H1 (cell line): ENCODE data around the gene PLAC9.

Experiments
- ATF2 ChIP-seq: IDR thresholded peaks from 2 replicates; pipeline ENCODE4 v1.6.1; 2012; ENCODE audit warnings: low read length, inconsistent platforms
- BCL11A ChIP-seq, 2 experiments: IDR thresholded peaks; one replicate each; pipeline ENCODE4 v1.6.1; 2011; ENCODE audit warnings: low read depth in 2 of 2, low read length in 2 of 2, mild to moderate bottlenecking in 2 of 2
- CTCF ChIP-seq, 3 experiments: IDR thresholded peaks; 1 replicate in 2 of 3; 2 replicates in 1 of 3; pipeline versions ENCODE4 v1.5.1 to v1.6.1; 2011; ENCODE audit warnings: low read length in 3 of 3, mild to moderate bottlenecking in 3 of 3, inconsistent platforms in 2 of 3, low read depth in 1 of 3, moderate library complexity in 1 of 3; ENCODE audit not compliant: insufficient read depth in 1 of 3; ENCODE audit errors: control extremely low read depth in 1 of 3
- GABPA ChIP-seq: IDR thresholded peaks from 2 replicates; pipeline ENCODE4 v1.6.1; 2011; ENCODE audit warnings: mild to moderate bottlenecking, low read length, moderate library complexity, borderline replicate concordance; ENCODE audit not compliant: insufficient read depth
- MAX ChIP-seq: IDR thresholded peaks from 2 replicates; pipeline ENCODE4 v1.6.1; 2012; ENCODE audit warnings: inconsistent platforms
- POLR2A ChIP-seq, 2 experiments: IDR thresholded peaks; 1 replicate in 1 of 2; 2 replicates in 1 of 2; pipeline ENCODE4 v1.6.1; 2011; ENCODE audit warnings: low read depth in 2 of 2, low read length in 2 of 2, mild to moderate bottlenecking in 2 of 2; ENCODE audit errors: control extremely low read depth in 1 of 2
- POLR2AphosphoS5 ChIP-seq: IDR thresholded peaks from 2 replicates; pipeline ENCODE4 v1.6.1; 2011; ENCODE audit warnings: low read depth, low read length
- RAD21 ChIP-seq, 2 experiments: IDR thresholded peaks in 1 of 2; conservative IDR thresholded peaks in 1 of 2; 2 replicates each; pipeline ENCODE4 v1.6.1; 2011; ENCODE audit warnings: low read depth in 2 of 2, low read length in 2 of 2, improper control_type of control experiment in 1 of 2, inconsistent platforms in 1 of 2, mild to moderate bottlenecking in 1 of 2, moderate library complexity in 1 of 2
- TAF1 ChIP-seq: IDR thresholded peaks from 2 replicates; pipeline ENCODE4 v1.6.1; 2011; ENCODE audit warnings: mild to moderate bottlenecking, low read depth, low read length
- TEAD4 ChIP-seq: IDR thresholded peaks from 2 replicates; pipeline ENCODE4 v1.6.1; 2012; ENCODE audit warnings: low read depth, low read length, inconsistent platforms, mixed read lengths
- USF2 ChIP-seq: IDR thresholded peaks from 2 replicates; pipeline ENCODE4 v1.6.1; 2011; ENCODE audit warnings: low read length, improper control_type of control experiment

GRCh38 chr10:80164596-80164995 is 32.1 kb downstream of the PLAC9 start:
- TF ChIP-seq USF2 (no peak), TEAD4 (no peak), CTCF (IDR thresholded peaks at IDR 0.05; ENCODE audit: control extremely low read depth in 1 of 3, insufficient read depth in 1 of 3, low read depth in 1 of 3, low read length in 3 of 3) (no peak), ATF2 (no peak), GABPA (no peak), MAX (no peak), POLR2AphosphoS5 (no peak), RAD21 (IDR thresholded peaks at IDR 0.05 in 1 of 2, conservative IDR thresholded peaks at IDR 0.05 in 1 of 2; ENCODE audit: low read depth in 2 of 2, low read length in 2 of 2) (no peak), TAF1 (no peak), POLR2A (IDR thresholded peaks at IDR 0.05; ENCODE audit: control extremely low read depth in 1 of 2, low read depth in 2 of 2, low read length in 2 of 2) (no peak), BCL11A (IDR thresholded peaks at IDR 0.05; ENCODE audit: low read depth in 2 of 2, low read length in 2 of 2) (no peak)
